HT1080 (cell line): ENCODE data around the gene SORCS2. TPM values are rescaled to one million over a fixed set of nuclear protein-coding genes. Genes with fewer than 3 reads are reported as not detected.
"Not testable (repeated sequence)": the region's sequence is repeated elsewhere in the genome, so short reads cannot be mapped to it uniquely, and the experiment has no call there.

Experiments used
- DNase-seq: peaks from one replicate; pipeline ENCODE4 v3.0.0-alpha.2; 2015; ENCODE audit warnings: low read depth
- total RNA-seq: library from RNA; depleted of rRNA; stranded (reverse); fragments of >200 nt; shearing (Covaris generic); gene quantifications from 2 replicates; pipeline ENCODE4 v1.2.3, GENCODE V29; 2014

SORCS2 gene
- total RNA-seq, 1 experiment from 2014 or later, result 5.4 TPM

DNA sequence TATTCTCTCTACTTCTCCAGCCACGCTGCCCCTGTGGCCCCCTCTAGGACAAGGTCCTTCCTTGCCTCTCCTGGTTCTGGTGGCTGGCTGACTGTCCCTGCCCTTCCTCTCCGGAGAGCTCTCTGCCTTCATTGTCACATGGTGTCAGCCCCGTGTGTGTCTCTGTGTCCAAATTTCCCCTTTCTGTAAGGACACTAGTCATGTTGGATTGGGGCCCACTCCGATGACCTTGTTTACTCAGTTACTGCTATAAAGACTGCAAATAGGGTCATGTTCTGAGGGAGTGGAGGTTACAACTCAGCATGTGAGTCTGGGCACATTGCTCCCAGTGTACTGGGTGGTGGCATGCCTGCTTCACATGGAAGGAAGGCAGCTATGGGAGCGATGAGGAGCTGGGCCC is 371.9 kb downstream of the SORCS2 start:
- DNase-seq, result no peak

DNA sequence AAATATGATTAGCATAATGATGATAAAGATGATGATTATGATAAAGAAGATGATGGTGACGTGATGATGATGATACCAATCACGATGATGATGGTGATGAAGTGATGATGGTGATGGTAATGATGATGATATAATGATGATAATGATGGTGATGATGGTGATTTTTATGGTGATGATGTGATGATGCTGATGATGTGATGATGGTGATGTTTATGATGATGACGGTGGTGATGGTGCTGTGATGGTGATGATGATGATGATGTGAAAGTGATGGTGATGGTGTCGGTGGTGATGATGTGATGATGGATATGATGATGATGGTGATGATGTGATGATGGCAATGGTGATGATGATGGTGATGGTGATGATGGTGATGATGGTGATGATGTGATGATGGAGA is 373.1 kb downstream of the SORCS2 start:
- no peak for DNase-seq

DNA sequence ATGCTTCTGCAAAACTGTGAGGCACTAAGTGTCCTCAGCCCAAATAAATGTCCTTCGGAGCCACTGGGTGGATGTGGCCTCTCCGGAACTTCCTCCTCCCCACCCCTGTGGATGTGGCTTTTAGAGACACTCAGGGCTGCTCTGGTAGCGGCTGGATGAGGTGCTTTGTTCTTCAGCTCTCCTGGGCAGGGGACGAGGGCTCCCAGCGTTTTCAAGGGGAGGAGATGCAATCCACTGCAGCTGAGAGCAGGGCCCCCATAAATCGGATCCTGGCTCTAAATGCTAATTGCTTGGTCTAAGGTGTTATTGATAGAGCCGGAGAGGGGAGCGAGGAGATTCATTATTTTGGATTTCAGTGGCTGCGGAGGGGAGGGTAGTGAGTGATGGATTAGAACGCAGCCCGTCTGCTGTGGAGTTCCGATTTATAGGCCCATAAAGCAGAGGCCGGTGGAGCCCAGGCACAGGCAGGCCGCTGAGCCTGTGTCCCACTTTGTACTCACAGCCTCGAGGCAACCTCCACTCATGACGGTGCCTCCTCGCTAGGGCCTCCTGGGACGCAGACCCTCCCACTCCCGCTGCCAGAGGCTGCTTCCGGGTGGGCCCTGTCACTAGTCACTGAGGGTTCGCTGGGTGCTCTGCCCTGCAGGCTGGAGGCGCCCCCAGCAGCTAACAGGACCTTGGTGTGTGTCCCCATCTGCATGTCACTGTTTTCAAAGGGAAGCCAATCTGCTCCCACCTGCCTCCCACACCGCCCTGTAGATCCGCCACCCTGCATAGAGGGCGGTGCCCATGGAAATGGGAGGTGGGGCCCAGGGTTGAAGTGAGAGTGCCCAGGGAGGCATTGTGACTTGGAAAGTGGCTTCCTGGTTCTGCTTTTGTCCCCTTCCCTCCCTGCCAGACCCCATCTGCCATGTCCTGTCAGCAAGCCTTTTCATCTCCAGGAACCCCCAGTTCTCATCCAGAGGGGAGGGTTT is 377.8 kb downstream of the SORCS2 start:
- no peak for DNase-seq

DNA sequence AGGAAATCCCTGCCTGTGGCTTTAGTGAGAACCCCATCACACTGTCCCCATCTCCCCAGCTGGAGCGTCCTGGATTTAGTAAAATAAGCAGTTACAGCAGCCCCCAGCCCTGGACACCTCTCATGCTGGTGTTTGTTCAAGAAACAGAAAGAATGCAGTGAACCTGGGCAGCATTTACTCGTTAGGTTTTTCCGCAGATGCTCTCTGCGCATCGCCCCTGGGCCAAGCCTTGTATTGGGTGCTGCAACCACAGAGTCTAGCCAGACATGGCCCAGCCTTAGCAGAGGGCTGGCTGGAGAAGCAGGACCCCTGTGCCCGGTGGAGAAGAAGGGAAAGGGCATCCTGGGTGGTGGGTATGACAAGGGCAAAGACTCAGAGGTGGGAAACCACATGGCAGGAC is 378.7 kb downstream of the SORCS2 start:
- no peak for DNase-seq

DNA sequence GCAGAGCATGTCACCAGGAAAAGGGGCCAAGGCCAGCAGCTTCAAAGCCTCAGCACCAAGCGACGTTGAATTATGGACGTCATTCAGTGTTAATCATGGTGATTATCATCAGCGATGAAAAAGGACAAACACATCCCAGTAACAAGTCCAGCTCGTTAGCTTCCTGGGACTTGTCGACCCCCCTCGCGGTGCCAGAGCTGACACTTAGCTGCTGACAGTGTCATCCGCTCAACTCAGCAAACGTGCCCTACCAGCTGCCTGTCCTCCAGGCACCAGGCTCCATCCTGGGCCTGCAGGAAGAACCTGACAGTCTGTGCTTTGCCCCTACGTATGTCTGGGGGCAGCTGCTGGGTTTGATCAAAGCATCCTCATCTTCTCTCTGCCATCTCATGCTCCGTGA is 379.4 kb downstream of the SORCS2 start:
- no peak for DNase-seq

DNA sequence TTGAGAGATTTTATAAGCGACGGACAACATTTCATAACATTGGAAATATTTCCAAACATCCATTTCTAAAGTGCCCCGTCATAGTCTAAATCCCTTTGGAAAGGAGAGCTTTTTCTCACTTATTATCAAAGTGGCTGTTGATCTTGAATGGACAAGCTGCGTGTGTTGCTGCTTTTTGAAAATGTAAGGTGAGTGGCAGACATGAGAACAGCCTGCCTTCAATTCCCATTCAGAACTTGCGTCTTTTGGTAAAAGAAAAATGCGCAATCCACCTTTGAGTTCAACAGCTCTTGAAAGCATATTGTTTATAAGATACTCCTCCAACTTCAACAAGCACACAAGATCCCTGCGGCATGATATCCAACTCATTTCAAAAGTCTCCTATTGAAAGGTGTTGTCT is 380.6 kb downstream of the SORCS2 start:
- no peak for DNase-seq

DNA sequence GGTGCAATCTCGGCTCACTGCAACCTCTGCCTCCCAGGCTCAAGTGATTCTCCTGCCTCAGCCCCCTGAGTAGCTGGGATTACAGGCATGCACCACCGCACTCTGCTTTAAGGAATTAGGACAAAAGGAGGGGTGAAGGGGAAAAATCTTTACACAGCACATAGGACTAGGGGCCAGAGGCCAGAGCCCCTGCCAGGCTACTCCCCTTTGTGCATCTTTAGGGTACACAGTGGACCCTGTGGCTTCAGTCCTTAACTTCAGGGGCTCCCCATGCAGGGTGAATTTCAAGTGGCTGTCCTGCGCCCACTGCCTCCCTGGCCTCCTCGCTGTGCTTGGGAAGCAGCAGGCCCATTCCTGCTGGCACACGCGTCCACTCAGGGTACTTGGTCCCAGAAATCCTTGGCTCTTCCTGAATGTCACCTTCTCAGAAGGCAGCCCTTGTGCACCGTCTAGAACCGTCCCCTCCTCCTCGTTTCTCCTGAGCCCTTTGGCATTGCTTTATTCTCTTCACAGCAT is 381.3 kb downstream of the SORCS2 start:
- DNase-seq, result no peak

DNA sequence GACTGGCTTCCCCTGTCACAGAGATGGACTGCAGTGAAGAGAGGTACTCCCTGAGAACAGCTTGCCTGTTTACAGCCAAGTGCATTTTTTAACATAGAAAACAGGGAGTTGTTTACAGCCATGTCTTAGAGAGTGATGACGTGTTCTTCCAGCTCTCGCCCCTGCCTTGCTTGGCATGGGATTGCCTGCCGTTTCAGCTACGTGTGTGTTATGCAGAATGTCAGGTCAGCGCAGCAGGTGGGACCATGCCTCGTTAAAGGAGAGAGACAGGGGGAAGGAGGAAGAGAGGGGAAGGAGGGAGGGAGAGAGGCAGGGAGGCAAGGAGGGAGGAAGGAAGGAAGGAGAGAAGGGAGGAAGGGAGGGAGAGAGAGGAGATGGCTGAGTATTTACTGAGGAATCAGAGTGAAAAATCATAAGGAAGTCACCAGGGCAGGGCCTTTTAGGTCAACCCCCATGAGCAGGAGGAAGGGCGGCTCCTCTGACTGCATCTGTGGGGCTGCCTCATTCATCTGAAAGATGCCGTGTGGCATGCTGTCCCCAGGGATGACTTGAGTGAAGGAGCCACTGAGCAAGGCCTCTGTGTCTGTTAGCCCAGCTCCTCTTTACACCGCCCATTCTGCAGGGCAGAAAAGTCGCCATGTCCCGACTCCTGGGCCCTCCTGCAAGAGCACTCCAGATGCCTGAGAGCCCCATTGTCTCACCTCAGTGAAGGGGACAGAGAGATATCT is 382.1 kb downstream of the SORCS2 start:
- DNase-seq, result no peak

DNA sequence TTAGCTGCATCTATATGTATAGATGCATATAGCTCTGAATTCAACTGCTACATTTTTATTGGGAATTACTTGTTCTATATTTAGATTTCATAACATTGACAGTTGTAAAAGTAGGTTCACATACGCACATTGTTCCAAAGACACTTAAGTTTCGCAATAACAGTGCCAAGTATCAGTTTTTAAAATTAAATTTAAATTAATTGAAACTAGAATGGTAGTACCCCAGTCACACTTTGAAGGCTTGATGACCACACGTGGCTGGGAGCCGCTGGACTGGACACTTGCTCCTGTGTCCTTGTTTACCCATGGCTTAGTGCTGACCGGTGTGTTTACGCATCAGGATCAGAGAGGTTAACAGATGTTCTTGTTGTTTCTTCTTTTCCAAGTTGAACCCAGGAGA is 383.1 kb downstream of the SORCS2 start:
- DNase-seq, result no peak

DNA sequence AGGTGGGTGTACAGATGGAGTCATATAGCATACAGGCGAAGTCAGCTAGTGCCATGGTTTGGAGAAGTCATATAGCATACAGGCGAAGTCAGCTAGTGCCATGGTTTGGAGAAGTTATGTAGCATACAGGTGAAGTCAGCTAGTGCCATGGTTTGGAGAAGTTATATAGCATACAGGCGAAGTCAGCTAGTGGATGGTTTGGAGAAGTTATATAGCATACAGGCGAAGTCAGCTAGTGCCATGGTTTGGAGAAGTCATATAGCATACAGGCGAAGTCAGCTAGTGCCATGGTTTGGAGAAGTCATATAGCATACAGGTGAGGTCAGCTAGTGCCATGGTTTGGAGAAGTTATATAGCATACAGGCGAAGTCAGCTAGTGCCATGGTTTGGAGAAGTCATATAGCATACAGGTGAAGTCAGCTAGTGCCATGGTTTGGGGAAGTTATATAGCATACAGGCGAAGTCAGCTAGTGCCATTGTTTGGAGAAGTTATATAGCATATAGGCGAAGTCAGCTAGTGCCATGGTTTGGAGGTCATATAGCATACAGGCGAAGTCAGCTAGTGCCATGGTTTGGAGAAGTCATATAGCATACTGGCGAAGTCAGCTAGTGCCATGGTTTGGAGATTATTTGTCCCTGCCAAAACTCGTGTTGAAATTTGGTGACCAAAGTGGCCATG is 385.2 kb downstream of the SORCS2 start:
- DNase-seq, result not testable (repeated sequence)

DNA sequence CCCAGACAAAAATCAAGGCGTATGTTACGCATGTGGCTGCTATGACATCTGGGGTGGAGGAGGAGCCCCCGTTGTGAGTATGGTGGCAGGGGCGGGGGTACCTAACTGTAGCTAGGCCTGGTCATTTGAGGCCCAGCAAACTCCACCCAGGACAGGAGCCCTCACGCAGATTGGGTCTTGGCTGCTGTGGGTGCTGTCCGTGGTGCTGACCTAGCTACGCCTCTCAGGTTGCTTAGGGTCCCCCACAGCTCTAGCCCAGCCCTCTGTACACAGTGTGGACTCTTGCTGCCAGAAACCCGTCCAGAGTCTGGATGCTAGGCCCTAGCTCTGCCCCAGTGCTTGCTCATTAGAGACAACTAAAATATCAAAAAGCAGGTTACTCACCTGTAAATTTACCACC is 389.1 kb downstream of the SORCS2 start:
- DNase-seq, result no peak

DNA sequence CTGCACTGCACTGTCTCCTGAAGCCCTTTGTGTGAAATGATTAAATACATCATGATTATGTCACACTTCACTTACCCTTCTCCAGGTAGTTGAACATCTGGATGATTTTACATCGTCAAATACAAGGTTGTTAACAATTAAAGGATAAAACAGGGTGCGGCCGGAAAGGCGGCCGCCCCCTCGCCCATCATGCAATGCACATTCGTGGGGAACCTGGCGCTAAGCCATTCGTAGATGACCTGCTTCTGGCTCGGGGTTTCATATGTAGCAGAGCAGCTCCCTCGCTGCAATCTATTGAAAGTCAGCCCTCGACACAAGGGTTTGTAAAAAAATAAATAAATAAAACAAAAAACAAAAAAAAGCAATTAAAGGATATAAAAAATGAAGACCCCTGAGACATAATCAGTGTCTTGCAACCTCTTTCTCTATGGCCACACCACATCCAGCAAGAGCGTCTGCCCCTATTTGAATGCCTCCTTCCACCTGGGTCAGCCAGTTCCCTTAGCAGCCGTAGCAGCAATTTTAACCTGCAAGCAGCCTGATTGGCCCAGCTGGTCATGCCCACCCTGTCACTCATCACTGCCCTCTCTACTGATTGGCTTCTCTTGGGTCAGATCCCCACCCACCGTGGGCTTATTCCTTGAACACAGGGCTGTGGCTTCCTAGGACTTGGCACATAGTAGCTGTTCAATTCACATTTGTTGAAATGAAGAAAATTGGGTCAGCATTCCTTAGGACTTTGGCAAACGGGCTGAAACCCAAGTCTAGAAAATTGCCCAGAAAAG is 390.2 kb downstream of the SORCS2 start:
- DNase-seq, result no peak

DNA sequence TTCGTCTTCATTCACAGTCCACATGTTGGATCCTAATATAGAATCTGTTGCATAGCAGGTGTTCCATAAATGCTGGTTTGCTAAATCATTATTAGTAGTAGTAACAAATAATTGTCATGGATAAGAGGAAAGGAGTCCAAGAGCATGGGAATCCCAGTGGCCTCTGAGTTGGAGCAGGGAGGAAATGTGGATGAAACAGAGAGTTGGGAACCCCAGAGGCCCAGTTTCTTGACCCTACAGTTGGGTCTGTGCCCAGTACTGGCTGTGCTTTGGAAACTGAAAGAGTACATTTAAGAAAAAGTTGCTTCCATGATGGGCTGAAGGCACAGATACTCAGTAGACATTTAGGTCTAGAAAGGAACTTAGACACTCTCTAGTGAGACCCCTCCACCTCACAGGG is 391.8 kb downstream of the SORCS2 start:
- no peak for DNase-seq

DNA sequence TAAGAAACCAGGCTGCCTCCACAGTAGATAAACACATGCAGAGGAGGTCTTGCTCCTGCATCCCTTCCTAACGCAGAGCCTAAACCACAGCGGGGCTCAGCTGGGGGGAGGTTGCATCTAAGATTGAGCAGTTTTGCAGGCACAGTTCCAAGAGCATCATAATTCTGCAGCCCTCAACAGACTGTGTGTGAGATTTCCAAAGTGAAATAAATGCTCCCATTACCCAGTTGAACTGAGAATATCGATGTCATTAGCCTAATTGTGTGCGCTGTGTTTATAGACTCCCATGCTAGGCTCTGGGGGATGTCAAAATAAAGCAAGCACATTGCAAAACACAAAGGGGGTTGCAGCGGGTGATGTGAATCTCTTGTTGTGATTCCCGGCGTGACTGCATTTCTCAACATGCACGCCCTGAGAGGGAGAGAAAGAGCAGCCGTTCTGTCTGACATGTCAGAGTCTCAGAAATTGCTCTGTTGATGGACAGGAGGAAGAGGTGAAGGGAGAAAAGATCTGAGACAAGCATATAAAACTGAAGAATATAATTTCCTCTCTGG is 392.3 kb downstream of the SORCS2 start:
- no peak for DNase-seq

DNA sequence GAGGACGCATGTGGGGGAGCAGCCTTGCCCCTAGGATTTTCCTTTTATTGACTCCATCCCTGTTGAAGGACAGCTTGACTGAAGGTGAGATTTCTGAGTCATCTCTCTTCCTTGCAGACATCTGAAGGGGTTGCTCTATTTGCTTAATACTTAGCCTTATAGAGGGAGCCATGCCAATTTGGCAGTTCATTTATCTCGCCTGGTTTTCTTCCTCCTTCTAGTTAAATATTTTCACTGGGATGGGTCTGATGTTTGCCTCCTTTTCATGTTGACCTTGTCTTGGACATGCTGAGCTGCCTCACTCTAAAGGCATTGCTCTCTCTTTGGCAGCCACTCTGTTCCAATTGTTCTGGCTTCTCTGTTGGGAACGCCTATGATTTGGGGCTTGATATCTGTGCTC is 393.4 kb downstream of the SORCS2 start:
- DNase-seq, result no peak

DNA sequence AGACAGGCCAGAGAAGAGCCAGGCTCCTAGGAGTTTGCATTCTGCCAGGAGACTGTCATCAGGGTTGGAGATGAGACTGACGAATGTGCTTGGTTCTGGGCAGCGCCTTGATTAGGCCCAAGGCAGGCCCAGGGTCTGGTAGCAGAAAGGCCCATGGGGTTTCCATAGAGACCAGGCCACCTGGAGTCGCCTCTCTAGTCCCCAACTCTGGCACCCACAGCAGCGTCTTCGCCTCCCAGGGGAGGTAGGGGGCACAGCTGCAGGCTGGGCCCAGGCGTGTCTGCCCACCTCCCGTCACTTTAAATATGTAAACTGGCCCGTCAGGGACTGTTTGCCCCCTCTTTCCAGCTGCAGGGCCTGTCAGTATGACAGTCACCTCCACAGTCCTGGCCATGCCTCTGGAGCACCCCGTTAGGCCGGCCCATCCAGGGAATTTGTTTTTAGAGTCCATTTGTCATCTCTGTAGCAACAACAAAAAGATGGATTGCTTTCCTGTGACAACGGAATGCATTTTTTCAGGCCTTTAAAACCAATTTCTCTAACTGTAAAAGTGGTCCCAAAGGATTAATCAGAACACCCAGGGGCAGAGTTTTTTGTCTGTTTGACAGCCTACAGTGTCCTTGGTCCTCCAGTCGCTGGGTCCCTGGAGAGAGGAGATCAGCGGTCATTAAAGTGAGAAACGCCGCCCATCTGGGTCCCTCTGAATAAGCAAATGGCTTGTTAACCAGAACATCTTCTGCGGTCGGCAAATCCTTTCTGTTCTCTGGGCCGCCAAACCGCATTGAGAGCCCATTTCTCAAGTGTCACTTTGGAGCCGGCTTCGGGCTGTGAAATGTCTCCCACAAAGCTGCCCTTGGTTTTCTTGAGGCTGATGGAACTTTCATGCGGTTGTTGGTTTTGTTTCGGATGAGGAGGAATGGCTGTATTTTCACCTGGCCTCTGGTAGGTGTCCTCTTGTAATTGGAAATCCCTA is 395.4 kb downstream of the SORCS2 start:
- DNase-seq, result no peak

DNA sequence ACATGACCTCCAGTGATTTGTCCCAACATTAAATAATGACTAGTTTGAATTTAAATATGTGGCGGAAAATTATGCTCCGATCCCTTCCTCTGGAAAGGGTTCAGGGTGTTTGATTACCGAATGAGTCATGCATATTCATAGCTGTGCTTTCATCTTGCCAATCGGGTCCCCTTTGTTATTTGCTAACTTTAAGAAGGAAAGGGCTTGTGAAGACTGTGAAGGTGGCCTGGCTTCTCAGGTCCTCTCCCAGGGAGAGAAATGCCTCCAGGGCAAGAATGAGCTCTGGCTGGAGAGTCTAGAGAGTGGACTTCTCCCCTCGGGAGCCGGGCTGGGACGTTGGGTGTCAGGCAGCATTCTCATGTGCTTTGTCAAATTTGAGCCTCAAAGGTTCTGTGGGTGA is 397.9 kb downstream of the SORCS2 start:
- peak; percentile 38 for DNase-seq

DNA sequence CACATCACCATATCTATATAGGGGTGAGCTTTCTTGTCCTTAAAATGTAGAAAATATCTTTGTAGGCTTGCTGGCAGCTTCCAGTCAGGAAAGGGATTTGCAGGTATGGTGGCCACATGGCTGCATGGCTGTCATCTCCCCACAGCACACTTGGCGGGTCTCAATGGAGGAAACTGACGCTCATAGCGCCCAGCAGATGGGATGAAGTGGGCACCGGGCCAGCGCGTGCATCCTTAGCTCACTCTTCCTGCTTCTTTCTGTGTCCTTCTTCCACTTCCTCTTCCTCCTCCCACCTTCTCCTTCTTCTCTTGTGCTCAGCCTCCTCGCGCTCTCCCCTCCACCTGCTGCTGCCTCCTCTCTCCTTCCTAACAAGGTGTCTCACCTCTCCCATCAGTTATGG is 398.6 kb downstream of the SORCS2 start:
- no peak for DNase-seq

DNA sequence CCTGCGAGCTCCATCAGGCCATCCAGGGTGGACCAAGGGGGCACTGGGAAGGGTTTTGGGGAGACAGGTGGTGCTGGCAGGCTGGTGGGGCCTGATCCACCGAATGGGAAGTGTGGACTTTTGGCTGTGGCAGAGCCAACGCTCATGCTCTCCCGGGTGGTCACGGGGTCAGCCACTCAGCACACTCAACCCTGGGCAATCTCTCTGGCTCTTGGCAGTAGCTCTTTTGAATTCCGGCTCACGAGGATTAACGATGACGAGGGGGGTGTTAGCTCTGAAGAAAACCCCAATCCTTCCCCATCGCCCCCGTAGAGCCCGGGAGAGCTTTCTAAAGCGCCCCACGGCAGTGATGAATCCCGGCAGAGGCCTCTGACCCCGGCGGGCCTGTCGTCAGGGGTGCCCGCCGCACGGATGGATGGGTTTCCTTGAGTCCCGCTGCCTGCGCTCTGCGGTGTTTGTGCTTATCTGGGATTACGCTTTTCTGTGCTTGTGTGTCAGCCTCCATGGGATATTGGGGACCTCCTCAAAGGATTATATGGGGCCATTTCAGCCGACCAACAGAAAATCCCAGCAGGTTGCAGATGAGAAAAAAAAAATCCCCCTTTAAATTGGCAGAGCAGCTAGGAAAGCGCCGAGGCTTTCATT is 399.2 kb downstream of the SORCS2 start:
- DNase-seq, result no peak
